Left lung (tissue), 10 donors: ENCODE data around the gene CENPQ. TPM values are rescaled to one million over a fixed set of nuclear protein-coding genes. Genes with fewer than 3 reads are reported as not detected.

ENCODE experiments used
- ATAC-seq: fragments of 200-7000 bp; cut with Tn5 transposase; one replicate; pipeline ENCODE4 v1.9.1; 2020; ENCODE audit warnings: moderate library complexity
- DNase-seq, 4 donors: peaks; one replicate each; pipeline ENCODE4 v3.0.0-alpha.2; 2013 to 2020
- H3K27ac ChIP-seq, 2 donors: fragments of 200-600 bp; sonication (generic) in 1 of 2; one replicate each; pipeline versions ENCODE4 v1.5.0 to v1.8.0; 2020 to 2021
- H3K27me3 ChIP-seq, 2 donors: fragments of 200-600 bp; sonication (generic) in 1 of 2; one replicate each; pipeline versions ENCODE4 v1.5.0 to v1.8.0; 2020 to 2021
- H3K36me3 ChIP-seq, 2 donors: fragments of 200-600 bp; sonication (generic) in 1 of 2; one replicate each; pipeline versions ENCODE4 v1.5.0 to v1.8.0; 2020 to 2021
- H3K4me1 ChIP-seq, 2 donors: fragments of 200-600 bp; one replicate each; pipeline ENCODE4 v1.8.0; 2021
- H3K4me3 ChIP-seq, 2 donors: fragments of 200-600 bp; sonication (generic) in 1 of 2; one replicate each; pipeline versions ENCODE4 v1.5.0 to v1.8.0; 2020 to 2021; ENCODE audit warnings: mild to moderate bottlenecking in 1 of 2
- H3K9me3 ChIP-seq, 2 donors: fragments of 200-600 bp; sonication (generic) in 1 of 2; one replicate each; pipeline versions ENCODE4 v1.5.0 to v1.8.0; 2020 to 2021
- CTCF ChIP-seq, 2 donors: fragments of 200-600 bp; sonication (generic) in 1 of 2; IDR thresholded peaks; one replicate each; pipeline versions ENCODE4 v1.5.0 to v1.8.0; 2021; ENCODE audit warnings: antibody characterized with exemption in 2 of 2
- intact Hi-C, 2 donors: fragments of 100-400 bp; cut with DNase I; formaldehyde crosslinking; loops; one replicate each; pipeline versions ENCODE4 v1.11.2 to v1.14.2; 2022
- polyA plus RNA-seq, 6 donors: library from polyadenylated mRNA; unstranded; fragments of 120-200 nt; gene quantifications; one replicate each; pipeline ENCODE4 v1.2.1, GENCODE V29; 2013; ENCODE audit not compliant: insufficient read length in 6 of 6
- total RNA-seq, 2 donors: library from RNA; stranded (reverse); fragmentation: NEBNext Ultra II Directional; extraction: Animal tissue kit (Norgen Biotek cat#: 25700); gene quantifications; one replicate each; pipeline ENCODE4 v1.2.1, GENCODE V29; 2021
- donor health status: DM: no; HTN: yes; CAD: no.
- donor health status: DM: no; HTN: no; CAD: no.

The CENPQ gene
- total and polyA plus RNA-seq, 8 donors = 3.8 to 18.3 (median 11.5) TPM

- Histone ChIP-seq H3K4me1 (no peaks in the 10 kb centered on the region), H3K27me3 (no peaks in the 10 kb centered on the region), H3K9me3 (no peaks in the 10 kb centered on the region), H3K4me3 (no peak overlapping the region), H3K27ac (no peak overlapping the region), H3K36me3 (no peaks in the 10 kb centered on the region)
- no peak for TF ChIP-seq CTCF (IDR thresholded peaks at IDR 0.05)
- intact Hi-C loops = no loop called here
- DNase-seq = no peak
- no peak for ATAC-seq
Measured at GRCh38 chr6:49528571-49528970, 65.4 kb downstream of the CENPQ start.

DNA sequence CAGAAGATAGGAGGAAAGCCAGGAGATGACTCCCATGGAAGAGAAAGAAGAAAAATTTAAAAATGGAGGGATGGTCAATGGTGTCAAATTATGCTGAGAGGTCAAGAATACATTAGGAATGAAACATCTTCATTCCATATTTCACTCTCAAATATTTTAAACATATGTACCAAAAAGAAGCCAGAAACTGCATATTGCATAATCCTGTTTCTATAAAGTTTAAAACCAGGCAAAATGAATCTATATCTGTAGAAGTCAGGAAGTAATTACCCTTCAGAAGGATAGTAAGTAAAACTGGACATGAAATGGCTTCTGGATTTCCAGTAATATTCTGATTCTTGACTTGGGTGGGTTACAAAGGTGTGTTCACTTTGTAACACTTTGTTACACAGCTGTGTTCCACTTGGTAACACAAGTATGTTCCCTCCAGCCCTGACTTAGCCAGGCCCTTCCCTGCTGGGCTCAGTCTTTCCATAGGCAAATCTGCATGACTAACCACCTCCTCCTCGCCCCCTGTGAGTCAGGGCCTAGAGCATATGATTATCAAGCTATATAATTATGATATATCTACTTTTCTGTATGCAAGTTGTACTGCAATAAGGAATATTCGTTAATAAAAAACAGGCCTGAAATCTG is 67.1 kb downstream of the CENPQ start:
- Histone ChIP-seq H3K36me3 (no peaks in the 10 kb centered on the region), H3K27me3 (no peaks in the 10 kb centered on the region), H3K9me3 (no peaks in the 10 kb centered on the region), H3K4me3 (no peak overlapping the region), H3K27ac (no peak overlapping the region), H3K4me1 (no peaks in the 10 kb centered on the region)
- no peak for ATAC-seq
- intact Hi-C loops = loop anchor here in 1 of 2 donors (10.0 kb wide), 1 partner anchor 315 kb away; no protein-coding TSS in a partner anchor
- no peak for TF ChIP-seq CTCF (IDR thresholded peaks at IDR 0.05)
- DNase-seq = no peak

DNA sequence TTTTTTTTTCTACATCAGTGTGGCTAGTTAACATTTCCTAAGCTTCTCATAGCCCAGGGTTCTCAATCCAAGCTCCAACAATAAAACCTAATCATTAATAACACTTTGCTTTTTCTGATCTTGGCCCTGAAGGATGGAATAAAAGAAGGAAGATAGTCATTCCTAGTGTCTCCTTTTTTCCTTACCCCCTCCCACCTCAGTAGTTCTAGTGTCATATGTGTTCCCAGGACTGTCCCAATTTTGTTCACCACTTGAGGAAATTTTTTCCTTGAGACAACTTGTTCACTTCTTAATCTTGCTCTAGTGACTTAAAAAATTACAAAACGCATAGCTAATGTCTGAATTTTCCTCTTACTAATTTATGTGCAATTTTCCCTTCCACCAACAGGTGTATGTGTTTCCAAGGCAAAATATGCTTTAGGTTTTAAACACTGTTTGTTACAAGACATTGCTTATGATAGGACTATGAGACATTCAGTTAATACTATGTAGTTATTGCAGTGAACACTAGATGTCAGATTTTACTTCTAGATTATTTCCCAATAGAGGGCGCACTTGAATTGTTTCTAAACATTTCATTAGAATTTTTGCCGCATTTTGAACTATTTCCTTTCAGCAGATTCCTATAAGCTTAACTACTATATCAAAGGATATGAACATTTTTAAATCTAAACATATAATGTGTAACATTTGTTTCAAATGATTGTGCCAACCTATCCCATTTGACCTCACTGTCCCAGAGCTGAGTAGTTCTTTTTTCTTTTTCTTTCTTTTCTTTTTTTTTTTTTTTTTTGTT is 68.8 kb downstream of the CENPQ start:
- Histone ChIP-seq H3K27ac (no peak overlapping the region), H3K4me1 (no peaks in the 10 kb centered on the region), H3K4me3 (no peak overlapping the region), H3K36me3 (no peaks in the 10 kb centered on the region), H3K27me3 (no peaks in the 10 kb centered on the region), H3K9me3 (no peaks in the 10 kb centered on the region)
- intact Hi-C loops = loop anchor here in 1 of 2 donors (10.0 kb wide), 1 partner anchor 313 kb away; no protein-coding TSS in a partner anchor
- TF ChIP-seq CTCF (IDR thresholded peaks at IDR 0.05) = peak; percentile 37 to 62
- ATAC-seq = peak; percentile 95
- peak in 1 of 4 donors; percentile 55 for DNase-seq

- DNase-seq = no peak
- no peak for TF ChIP-seq CTCF (IDR thresholded peaks at IDR 0.05)
- no peaks in the 10 kb centered on the region for H3K4me1 ChIP-seq
- no peaks in the 10 kb centered on the region for H3K36me3 ChIP-seq
- intact Hi-C loops = loop anchor here in 1 of 2 donors (10.0 kb wide), 1 partner anchor 309 kb away; no protein-coding TSS in a partner anchor
- H3K27ac ChIP-seq = no peak overlapping the region
- H3K27me3 ChIP-seq = no peaks in the 10 kb centered on the region
- H3K9me3 ChIP-seq = no peaks in the 10 kb centered on the region
- ATAC-seq = no peak
- no peak overlapping the region for H3K4me3 ChIP-seq
Measured at GRCh38 chr6:49535795-49536194, 72.6 kb downstream of the CENPQ start.

GRCh38 chr6:49539102-49539501 is 75.9 kb downstream of the CENPQ start:
- H3K9me3 ChIP-seq = no peaks in the 10 kb centered on the region
- no peak for ATAC-seq
- H3K27ac ChIP-seq = no peak overlapping the region
- no peak overlapping the region for H3K4me3 ChIP-seq
- intact Hi-C loops = loop anchor here in 1 of 2 donors (10.0 kb wide), 1 partner anchor 306 kb away; no protein-coding TSS in a partner anchor
- no peak for DNase-seq
- TF ChIP-seq CTCF (IDR thresholded peaks at IDR 0.05) = no peak
- no peaks in the 10 kb centered on the region for H3K4me1 ChIP-seq
- no peaks in the 10 kb centered on the region for H3K36me3 ChIP-seq
- no peaks in the 10 kb centered on the region for H3K27me3 ChIP-seq
